Right cardiac atrium (tissue), 5 donors: ENCODE measurements around the gene NFASC. TPM values are rescaled to one million over a fixed set of nuclear protein-coding genes. Genes with fewer than 3 reads are reported as not detected.

Source experiments
- ATAC-seq, 2 donors: fragments of 200-7000 bp; cut with Tn5 transposase; one replicate each; pipeline versions ENCODE4 v1.8.0 to v1.9.1; 2020; ENCODE audit warnings: moderate library complexity in 2 of 2, mild to moderate bottlenecking in 1 of 2
- DNase-seq, 3 donors: peaks; one replicate each; pipeline ENCODE4 v3.0.0-alpha.2; 2020
- H3K27ac ChIP-seq: one replicate; pipeline ENCODE4 v1.5.1; 2013; ENCODE audit warnings: mild to moderate bottlenecking, low read length, control low read depth, moderate library complexity
- H3K27me3 ChIP-seq: one replicate; pipeline ENCODE4 v1.6.1; 2013; ENCODE audit not compliant: control insufficient read depth, insufficient read depth
- H3K4me1 ChIP-seq: one replicate; pipeline ENCODE4 v1.6.1; 2013; ENCODE audit warnings: low read length; ENCODE audit not compliant: control insufficient read depth, insufficient read depth
- H3K4me3 ChIP-seq: one replicate; pipeline ENCODE4 v1.5.1; 2013; ENCODE audit warnings: low read length, control low read depth
- H3K9me3 ChIP-seq: one replicate; pipeline ENCODE4 v1.6.1; 2013; ENCODE audit warnings: low read length; ENCODE audit not compliant: control insufficient read depth
- WGBS: extraction: QIAGEN DNeasy Blood & Tissue Kit; methylation state at CpG from one replicate; pipeline ENCODE4 v1.1.7; 2013; 5-methylcytosine and 5-hydroxymethylcytosine counted together
- intact Hi-C, 4 donors: fragments of 100-400 bp; cut with DNase I; formaldehyde crosslinking; loops; one replicate each; pipeline versions ENCODE4 v1.11.0 to v1.14.0; 2022 to 2023
- polyA plus RNA-seq: library from polyadenylated mRNA; stranded (reverse); fragments of 200-250 nt; gene quantifications from one replicate; pipeline ENCODE4 v1.2.3, GENCODE V29; 2013
- total RNA-seq, 4 donors: library from RNA; stranded (reverse); fragmentation: NEBNext Ultra II Directional; extraction: Animal tissue kit (Norgen Biotek cat#: 25700); gene quantifications; one replicate each; pipeline ENCODE4 v1.2.1, GENCODE V29; 2021
- donor health status: healthy with polysubstance abuse.
- donor health status: DM: no; HTN: yes; CAD: no.
- donor health status: DM: no; HTN: no; CAD: no.
- donor health status: DM: no; HTN: yes; CAD: no; lungs with severe emphysema.
- donor health status: DM: yes; HTN: yes; CAD: no.

Gene NFASC
- total and polyA plus RNA-seq, 5 donors: 44.2 to 94.2 (median 63.3) TPM

DNA sequence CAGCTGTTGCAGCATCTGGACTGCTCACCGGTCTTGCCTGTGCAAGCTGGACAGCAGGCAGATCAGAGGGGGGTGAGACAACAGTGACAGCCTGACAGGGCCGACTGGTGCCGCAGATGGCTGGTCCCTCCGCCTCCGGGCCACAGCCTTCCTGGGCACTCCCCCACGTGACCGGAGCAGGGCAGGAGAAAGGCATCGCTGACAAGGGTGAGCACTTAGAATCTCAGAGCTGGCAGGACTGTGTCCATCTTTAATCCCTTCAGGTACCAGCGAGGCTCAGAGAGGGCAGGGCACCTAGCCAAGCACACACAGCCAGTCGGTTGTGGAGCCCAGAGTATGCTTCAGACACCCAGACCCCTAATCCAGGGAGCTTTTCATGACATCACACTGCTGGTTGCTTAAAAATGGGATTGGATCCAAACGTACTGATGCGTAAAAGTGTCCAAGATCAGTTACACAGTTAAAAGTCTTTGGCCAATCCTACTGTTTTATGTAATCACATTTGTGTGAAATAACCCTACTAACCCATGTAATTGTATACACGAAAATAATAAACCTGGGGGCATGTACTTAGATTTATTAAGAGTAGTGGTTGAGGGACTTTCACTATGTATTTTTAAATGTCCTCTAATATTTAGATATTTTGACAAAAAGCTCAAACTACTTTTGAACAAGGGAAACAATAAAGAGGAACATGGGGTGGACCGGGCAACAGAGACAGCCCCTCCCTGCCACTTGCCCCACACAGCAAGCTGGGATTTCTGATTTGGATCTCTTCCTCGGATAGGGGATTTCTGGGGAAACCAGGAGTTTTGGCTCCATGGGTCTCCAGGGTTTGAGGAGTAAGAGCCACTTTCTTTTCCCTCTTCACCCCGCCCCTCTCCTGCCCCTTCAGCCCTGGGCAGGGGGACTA lies 171.6 kb downstream of the NFASC start:
- no peak for ATAC-seq
- 56% methylated on average over 16 of the region's 16 CpGs for WGBS
- DNase-seq: no peak
- Histone ChIP-seq H3K4me3 (no peak overlapping the region), H3K4me1 (no peaks in the 10 kb centered on the region), H3K27me3 (no peaks in the 10 kb centered on the region), H3K27ac (no peak overlapping the region), H3K9me3 (no peaks in the 10 kb centered on the region)
- intact Hi-C loops: no loop called here

DNA sequence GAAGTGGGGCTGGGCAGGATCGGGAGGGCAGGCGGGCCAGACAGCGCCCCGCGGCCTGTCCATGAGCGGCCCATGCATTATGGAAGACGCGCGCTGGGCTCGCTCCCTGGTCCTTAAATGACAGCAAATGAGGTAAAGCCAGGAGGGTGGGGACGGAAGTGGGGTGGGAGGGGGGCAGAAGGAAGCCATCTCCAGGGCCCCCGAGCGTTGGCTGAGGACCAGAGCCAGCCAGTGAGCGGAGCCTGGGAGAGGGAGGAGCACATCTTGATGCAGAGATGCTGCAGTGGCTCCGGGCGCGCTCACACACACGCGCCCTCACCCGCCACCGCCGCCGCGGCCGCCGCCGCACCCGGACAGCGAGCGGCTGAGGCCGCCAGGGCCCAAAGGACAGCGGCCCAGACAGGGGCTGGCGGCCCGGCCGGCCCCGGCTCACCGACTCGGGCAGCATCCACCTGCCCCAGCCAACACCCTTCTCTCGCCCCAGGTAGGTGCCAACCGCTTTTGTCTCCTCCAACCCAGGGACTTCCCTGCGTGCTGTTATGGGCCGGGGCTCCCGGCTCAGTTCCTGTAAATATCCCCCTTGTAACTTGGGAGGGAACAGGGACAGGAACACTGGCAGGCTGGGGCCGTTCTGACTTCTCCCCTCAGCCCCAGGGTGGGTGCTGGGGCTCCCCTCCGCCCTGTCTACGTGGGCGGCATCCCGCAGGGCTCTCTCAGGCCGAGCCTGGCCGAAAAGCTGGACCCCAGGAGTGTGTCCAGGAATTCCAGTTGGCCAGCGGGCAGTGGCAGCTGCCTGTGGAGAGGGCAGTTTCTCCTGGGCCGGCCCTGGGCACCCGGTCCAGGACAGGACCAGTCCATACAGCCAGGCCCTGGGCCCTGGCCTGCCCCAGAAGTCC lies 172.5 kb downstream of the NFASC start, which contains the start of gene CNTN2:
Gene CNTN2, plus strand, starts transcription at position 302 of the 896 bp plus-strand sequence. CDS start 9,974 bp downstream, outside the sequence.
- DNase-seq: no peak
- Histone ChIP-seq H3K4me1 (no peaks in the 10 kb centered on the region), H3K4me3 (no peak within 1 kb of the TSS), H3K27me3 (no peaks in the 10 kb centered on the region), H3K27ac (no peak within 1 kb of the TSS), H3K9me3 (no peaks in the 10 kb centered on the region)
- intact Hi-C loops: no loop called here
- WGBS: 11% methylated on average over 53 of the region's 53 CpGs
- ATAC-seq: no peak

- H3K27me3 ChIP-seq: no peaks in the 10 kb centered on the region
- intact Hi-C loops: no loop called here
- DNase-seq (no peak), ATAC-seq (no peak)
- H3K9me3 ChIP-seq: no peaks in the 10 kb centered on the region
- H3K4me3 ChIP-seq: no peak overlapping the region
- H3K27ac ChIP-seq: no peak overlapping the region
- H3K4me1 ChIP-seq: no peaks in the 10 kb centered on the region
- WGBS: 26% methylated on average over 4 of the region's 4 CpGs
Observed at GRCh38 chr1:205043866-205044265, 173.2 kb downstream of the NFASC start.

GRCh38 chr1:205044741-205045140 lies 174.1 kb downstream of the NFASC start:
- intact Hi-C loops: no loop called here
- ATAC-seq (no peak), DNase-seq (no peak)
- Histone ChIP-seq H3K9me3 (no peaks in the 10 kb centered on the region), H3K4me1 (no peaks in the 10 kb centered on the region), H3K27ac (no peak overlapping the region), H3K4me3 (no peak overlapping the region), H3K27me3 (no peaks in the 10 kb centered on the region)
- WGBS: 24% methylated on average over 5 of the region's 5 CpGs

DNA sequence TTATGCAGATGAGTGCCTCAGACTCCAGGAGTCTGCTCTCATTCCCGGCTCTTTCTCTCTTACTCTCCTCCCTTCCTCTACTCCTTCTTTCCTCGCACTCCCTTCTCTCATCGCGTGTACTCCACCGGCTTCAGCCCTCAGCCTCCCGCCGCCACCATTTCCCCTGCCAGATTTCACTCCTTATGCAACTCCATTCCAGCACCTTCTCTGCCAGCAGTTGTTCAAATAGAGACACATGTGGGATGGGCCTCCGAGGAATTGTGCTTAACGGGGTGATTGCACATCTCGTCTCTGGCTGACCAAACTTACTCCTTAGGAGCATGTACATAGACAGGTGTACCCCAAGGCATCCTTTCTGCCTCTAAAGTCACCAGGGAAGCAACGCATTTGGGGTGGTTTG lies 174.5 kb downstream of the NFASC start:
- H3K27me3 ChIP-seq: no peaks in the 10 kb centered on the region
- H3K4me3 ChIP-seq: no peak overlapping the region
- 23% methylated on average over 11 of the region's 11 CpGs for WGBS
- no peak for ATAC-seq
- no peaks in the 10 kb centered on the region for H3K9me3 ChIP-seq
- DNase-seq: no peak
- H3K27ac ChIP-seq: no peak overlapping the region
- H3K4me1 ChIP-seq: no peaks in the 10 kb centered on the region
- intact Hi-C loops: no loop called here

- H3K27me3 ChIP-seq: no peaks in the 10 kb centered on the region
- H3K4me1 ChIP-seq: no peaks in the 10 kb centered on the region
- no peaks in the 10 kb centered on the region for H3K9me3 ChIP-seq
- ATAC-seq: no peak
- intact Hi-C loops: no loop called here
- H3K4me3 ChIP-seq: no peak overlapping the region
- no peak for DNase-seq
- 47% methylated on average over 4 of the region's 4 CpGs for WGBS
- H3K27ac ChIP-seq: no peak overlapping the region
Observed at GRCh38 chr1:205046870-205047269, 176.2 kb downstream of the NFASC start.

- no peaks in the 10 kb centered on the region for H3K9me3 ChIP-seq
- intact Hi-C loops: no loop called here
- H3K4me3 ChIP-seq: no peak overlapping the region
- 73% methylated on average over 5 of the region's 5 CpGs for WGBS
- ATAC-seq (no peak), DNase-seq (no peak)
- no peaks in the 10 kb centered on the region for H3K27me3 ChIP-seq
- H3K27ac ChIP-seq: no peak overlapping the region
- H3K4me1 ChIP-seq: no peaks in the 10 kb centered on the region
Observed at GRCh38 chr1:205047764-205048231, 177.1 kb downstream of the NFASC start.

DNA sequence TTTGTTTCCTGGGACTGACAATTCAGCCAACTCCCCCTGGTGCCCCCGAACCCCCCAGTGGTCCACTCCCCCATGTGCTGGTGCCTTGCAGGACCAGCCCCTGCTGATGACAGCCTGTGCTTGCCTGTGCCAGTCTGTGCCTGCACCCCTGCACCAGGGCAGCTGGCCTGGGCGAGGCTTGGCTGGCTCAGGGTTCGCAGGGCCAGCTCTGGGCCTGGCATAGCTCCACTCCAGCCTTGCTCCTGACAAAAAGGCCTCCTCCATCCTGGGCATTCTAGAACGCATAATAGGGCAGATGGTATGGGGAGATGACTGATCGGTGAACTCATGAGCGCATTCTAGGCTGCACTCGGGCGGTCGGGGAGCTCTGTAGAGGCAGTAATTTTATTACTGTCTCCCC lies 177.7 kb downstream of the NFASC start:
- no peaks in the 10 kb centered on the region for H3K9me3 ChIP-seq
- intact Hi-C loops: no loop called here
- no peaks in the 10 kb centered on the region for H3K4me1 ChIP-seq
- no peak for ATAC-seq
- no peak for DNase-seq
- H3K27me3 ChIP-seq: no peaks in the 10 kb centered on the region
- WGBS: 85% methylated on average over 9 of the region's 9 CpGs
- no peak overlapping the region for H3K27ac ChIP-seq
- H3K4me3 ChIP-seq: no peak overlapping the region

DNA sequence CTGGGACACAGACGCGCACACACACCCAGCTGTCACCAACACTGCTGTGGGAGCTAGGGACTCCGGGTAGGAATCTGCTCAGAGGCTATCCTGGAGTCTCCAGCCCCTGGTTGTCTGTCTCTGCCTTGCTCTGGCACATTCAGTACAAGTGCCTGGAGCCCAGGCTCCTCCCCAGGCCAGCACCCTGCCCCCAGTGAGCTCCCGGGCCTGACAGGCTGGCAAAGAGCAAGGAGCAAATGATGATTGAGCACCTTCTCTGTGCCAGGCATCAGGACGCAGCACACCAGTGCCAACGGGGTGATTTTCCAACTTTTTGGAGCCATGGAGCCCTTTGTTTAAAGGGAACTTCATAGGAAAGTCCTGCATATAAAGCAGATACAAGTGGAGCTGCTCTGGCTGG lies 178.8 kb downstream of the NFASC start:
- Histone ChIP-seq H3K4me1 (no peaks in the 10 kb centered on the region), H3K27me3 (no peaks in the 10 kb centered on the region), H3K4me3 (no peak overlapping the region), H3K9me3 (no peaks in the 10 kb centered on the region), H3K27ac (no peak overlapping the region)
- intact Hi-C loops: no loop called here
- ATAC-seq (peak; percentile 50 to 69), DNase-seq (peak in 1 of 3 donors; percentile 64)
- 62% methylated on average over 6 of the region's 6 CpGs for WGBS

DNA sequence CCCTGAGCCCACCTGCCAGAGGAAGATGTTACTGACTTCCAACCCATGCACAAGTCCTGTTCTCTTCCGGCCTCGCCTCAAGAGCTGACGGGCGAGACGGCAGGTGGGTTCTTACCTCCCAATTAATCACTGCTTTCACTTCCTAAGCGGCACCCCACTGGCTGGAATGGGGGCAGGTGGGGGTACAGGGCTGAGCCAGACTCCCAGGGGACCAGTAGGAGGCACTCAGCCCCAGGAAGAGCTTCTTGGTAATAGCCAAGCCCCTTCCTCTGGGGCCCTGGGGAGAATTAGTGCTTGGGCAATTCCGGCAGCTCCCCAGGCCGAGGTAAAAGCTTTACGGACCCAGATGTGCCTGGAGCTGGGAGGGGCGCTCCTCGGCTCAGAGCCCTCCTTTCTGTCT lies 182.0 kb downstream of the NFASC start:
- Histone ChIP-seq H3K9me3 (no peaks in the 10 kb centered on the region), H3K27ac (no peak overlapping the region), H3K4me1 (no peaks in the 10 kb centered on the region), H3K4me3 (no peak overlapping the region), H3K27me3 (no peaks in the 10 kb centered on the region)
- DNase-seq (no peak), ATAC-seq (no peak)
- intact Hi-C loops: loop anchor here in 2 of 4 donors (10.0 kb wide), 2 partner anchors 58 to 248 kb away; no protein-coding TSS in a partner anchor
- WGBS: 82% methylated on average over 11 of the region's 11 CpGs

- ATAC-seq (no peak), DNase-seq (no peak)
- H3K4me3 ChIP-seq: no peak overlapping the region
- no peaks in the 10 kb centered on the region for H3K9me3 ChIP-seq
- no peaks in the 10 kb centered on the region for H3K27me3 ChIP-seq
- no peak overlapping the region for H3K27ac ChIP-seq
- 91% methylated on average over 5 of the region's 5 CpGs for WGBS
- intact Hi-C loops: loop anchor here in 2 of 4 donors (10.0 kb wide), 2 partner anchors 58 to 248 kb away; no protein-coding TSS in a partner anchor
- no peaks in the 10 kb centered on the region for H3K4me1 ChIP-seq
Observed at GRCh38 chr1:205053296-205053695, 182.6 kb downstream of the NFASC start.
